Kidney (tissue), 14 donors: Measurements from ENCODE around the gene EIF3F. TPM values are rescaled to one million over a fixed set of nuclear protein-coding genes. Genes with fewer than 3 reads are reported as not detected.

Experiments used
- DNase-seq, 5 donors: peaks; one replicate each; pipeline ENCODE4 v3.0.0-alpha.2; 2013 to 2020
- FAIRE-seq: peaks from 2 replicates; lab custom pipeline; 2012; peaks lifted over from hg19 to GRCh38; lab: Jason Lieb, UNC
- H3K27ac ChIP-seq, 2 donors: one replicate each; pipeline ENCODE4 v1.7.0; 2013; ENCODE audit warnings: low read depth in 2 of 2, low read length in 2 of 2, inconsistent platforms in 1 of 2
- H3K27me3 ChIP-seq: one replicate; pipeline ENCODE4 v1.7.1; 2013; ENCODE audit warnings: low read length, inconsistent platforms; ENCODE audit not compliant: control insufficient read depth, insufficient read depth
- H3K36me3 ChIP-seq, 3 donors: one replicate each; pipeline versions ENCODE4 v1.7.0 to v1.7.1; 2013; ENCODE audit warnings: low read length in 3 of 3, control low read depth in 1 of 3, inconsistent platforms in 1 of 3; ENCODE audit not compliant: insufficient read depth in 3 of 3, control insufficient read depth in 2 of 3
- H3K4me1 ChIP-seq, 3 donors: one replicate each; pipeline versions ENCODE4 v1.7.0 to v1.7.1; 2013; ENCODE audit warnings: low read length in 3 of 3, inconsistent platforms in 1 of 3, low read depth in 1 of 3; ENCODE audit not compliant: control insufficient read depth in 2 of 3, insufficient read depth in 2 of 3
- H3K4me3 ChIP-seq, 3 donors: one replicate each; pipeline versions ENCODE4 v1.7.0 to v1.8.1; 2013; ENCODE audit warnings: low read length in 3 of 3, control low read depth in 1 of 3, inconsistent platforms in 1 of 3
- H3K9ac ChIP-seq, 3 donors: one replicate each; pipeline versions ENCODE4 v1.7.0 to v1.7.1; 2013; ENCODE audit warnings: low read length in 3 of 3, control low read depth in 1 of 3, inconsistent platforms in 1 of 3
- H3K9me3 ChIP-seq, 3 donors: one replicate each; pipeline versions ENCODE4 v1.7.0 to v1.7.1; 2013; ENCODE audit warnings: low read length in 3 of 3, control low read depth in 1 of 3, inconsistent platforms in 1 of 3; ENCODE audit not compliant: control insufficient read depth in 2 of 3, insufficient read depth in 1 of 3
- intact Hi-C: fragments of 100-400 bp; cut with DNase I; formaldehyde crosslinking; loops from one replicate; pipeline ENCODE4 v1.11.1; 2022
- polyA plus RNA-seq: library from polyadenylated mRNA; stranded (reverse); fragments of 350-450 nt; fragmentation: Illumina TruSeq; extraction: RNeasy Lipid Tissue Mini Kit (QIAGEN cat#74804); gene quantifications from one replicate; pipeline ENCODE4 v1.2.3, GENCODE V29; 2014; ENCODE audit warnings: low read depth, low replicate concordance; ENCODE audit not compliant: insufficient read depth
- total RNA-seq: library from RNA; stranded (reverse); fragmentation: NEBNext Ultra II Directional; extraction: Animal tissue kit (Norgen Biotek cat#: 25700); gene quantifications from one replicate; pipeline ENCODE4 v1.2.1, GENCODE V29; 2021
- TF ChIP-seq, protein P1 (sequence below): IDR thresholded peaks from 3 replicates; pipeline ENCODE4 v1.5.1; 2012; ENCODE audit warnings: mild to moderate bottlenecking, moderate library complexity, borderline replicate concordance; ENCODE audit not compliant: insufficient read depth; ENCODE audit errors: extremely low read depth
- donor health status: control.
- donor health status: control.
- donor health status: control.
- donor health status: control.
- donor health status: control.
- donor health status: DM: yes; HTN: yes; CAD: no.
- donor health status: Normal renal cell carcinoma (clear cell type).

The EIF3F gene
- total and polyA plus RNA-seq, 2 donors from 2014 or later: 174 to 218 TPM

GRCh38 chr11:8025816-8026215, 38.7 kb downstream of the EIF3F start:
- Histone ChIP-seq H3K4me3 (no peak overlapping the region), H3K36me3 (no peaks in the 10 kb centered on the region), H3K9me3 (no peaks in the 10 kb centered on the region), H3K9ac (no peak overlapping the region), H3K27me3 (no peaks in the 10 kb centered on the region), H3K27ac (no peak overlapping the region), H3K4me1 (peaks cover 0 to 11% (median 0%) of the 10 kb centered on the region in 3 donors)
- intact Hi-C loops: no loop called here
- DNase-seq: no peak
- TF ChIP-seq, protein P1, sequence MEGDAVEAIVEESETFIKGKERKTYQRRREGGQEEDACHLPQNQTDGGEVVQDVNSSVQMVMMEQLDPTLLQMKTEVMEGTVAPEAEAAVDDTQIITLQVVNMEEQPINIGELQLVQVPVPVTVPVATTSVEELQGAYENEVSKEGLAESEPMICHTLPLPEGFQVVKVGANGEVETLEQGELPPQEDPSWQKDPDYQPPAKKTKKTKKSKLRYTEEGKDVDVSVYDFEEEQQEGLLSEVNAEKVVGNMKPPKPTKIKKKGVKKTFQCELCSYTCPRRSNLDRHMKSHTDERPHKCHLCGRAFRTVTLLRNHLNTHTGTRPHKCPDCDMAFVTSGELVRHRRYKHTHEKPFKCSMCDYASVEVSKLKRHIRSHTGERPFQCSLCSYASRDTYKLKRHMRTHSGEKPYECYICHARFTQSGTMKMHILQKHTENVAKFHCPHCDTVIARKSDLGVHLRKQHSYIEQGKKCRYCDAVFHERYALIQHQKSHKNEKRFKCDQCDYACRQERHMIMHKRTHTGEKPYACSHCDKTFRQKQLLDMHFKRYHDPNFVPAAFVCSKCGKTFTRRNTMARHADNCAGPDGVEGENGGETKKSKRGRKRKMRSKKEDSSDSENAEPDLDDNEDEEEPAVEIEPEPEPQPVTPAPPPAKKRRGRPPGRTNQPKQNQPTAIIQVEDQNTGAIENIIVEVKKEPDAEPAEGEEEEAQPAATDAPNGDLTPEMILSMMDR: no peak
- no peak for FAIRE-seq

DNA sequence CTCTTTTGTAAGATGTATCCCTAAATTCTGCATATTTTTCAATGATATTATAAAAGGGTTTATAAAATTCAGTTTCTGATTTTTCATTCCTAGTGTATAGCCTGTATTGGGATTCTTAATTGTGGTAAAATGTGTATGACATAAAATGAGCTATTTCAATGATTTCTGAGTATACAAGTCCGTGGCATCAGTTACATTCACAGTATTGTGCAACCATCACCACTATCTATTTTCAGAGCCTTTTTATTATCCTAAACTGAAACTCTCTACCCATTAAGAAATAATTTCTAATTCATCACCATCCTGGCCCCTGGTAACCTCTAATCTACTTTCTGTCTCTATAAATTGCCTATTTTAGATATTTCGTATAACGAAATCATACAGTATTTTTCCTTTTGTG, 39.8 kb downstream of the EIF3F start:
- no peak for FAIRE-seq

GRCh38 chr11:8028766-8029165, 41.6 kb downstream of the EIF3F start:
- Histone ChIP-seq H3K4me1 (peaks cover 0 to 12% (median 0%) of the 10 kb centered on the region in 3 donors), H3K4me3 (no peak overlapping the region), H3K27ac (peak overlapping the region in 1 of 2 donors; percentile 1), H3K9me3 (no peaks in the 10 kb centered on the region), H3K9ac (no peak overlapping the region), H3K27me3 (no peaks in the 10 kb centered on the region), H3K36me3 (no peaks in the 10 kb centered on the region)
- DNase-seq (no peak), FAIRE-seq (no peak)
- intact Hi-C loops: no loop called here
- TF ChIP-seq, protein P1: no peak

More for the DNA sequence above, 39.8 kb downstream of the EIF3F start:
- H3K4me1 ChIP-seq: peaks cover 0 to 9% (median 0%) of the 10 kb centered on the region in 3 donors
- TF ChIP-seq, protein P1: no peak
- H3K4me3 ChIP-seq: no peak overlapping the region
- no peak overlapping the region for H3K27ac ChIP-seq
- no peaks in the 10 kb centered on the region for H3K9me3 ChIP-seq
- H3K9ac ChIP-seq: no peak overlapping the region
- intact Hi-C loops: no loop called here
- no peak for DNase-seq
- H3K36me3 ChIP-seq: no peaks in the 10 kb centered on the region
- H3K27me3 ChIP-seq: no peaks in the 10 kb centered on the region
